ENCODE results near the gene CHD9.
"Not testable (repeated sequence)": the region's sequence is repeated elsewhere in the genome, so short reads cannot be mapped to it uniquely, and the experiment has no call there.

Gene CHD9

DNA sequence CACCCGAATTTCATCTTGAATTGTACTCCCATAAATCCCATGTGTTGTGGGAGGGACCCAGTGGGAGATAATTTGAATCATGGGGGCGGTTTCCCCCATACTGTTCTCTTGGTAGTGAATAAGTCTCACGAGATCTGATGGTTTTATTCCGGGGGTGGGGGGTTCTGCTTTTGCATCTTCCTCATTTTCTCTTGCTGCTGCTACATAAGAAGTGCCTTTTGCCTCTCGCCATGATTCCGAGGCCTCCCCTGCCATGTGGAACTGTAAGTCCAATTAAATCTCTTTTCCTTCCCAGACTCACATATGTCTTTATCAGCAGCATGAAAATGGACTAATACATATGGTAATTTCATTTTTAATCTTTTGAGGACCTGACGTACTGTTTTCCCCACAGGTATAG is 20.7 kb downstream of the CHD9 start:
- not testable (repeated sequence) for DNase-seq

DNA sequence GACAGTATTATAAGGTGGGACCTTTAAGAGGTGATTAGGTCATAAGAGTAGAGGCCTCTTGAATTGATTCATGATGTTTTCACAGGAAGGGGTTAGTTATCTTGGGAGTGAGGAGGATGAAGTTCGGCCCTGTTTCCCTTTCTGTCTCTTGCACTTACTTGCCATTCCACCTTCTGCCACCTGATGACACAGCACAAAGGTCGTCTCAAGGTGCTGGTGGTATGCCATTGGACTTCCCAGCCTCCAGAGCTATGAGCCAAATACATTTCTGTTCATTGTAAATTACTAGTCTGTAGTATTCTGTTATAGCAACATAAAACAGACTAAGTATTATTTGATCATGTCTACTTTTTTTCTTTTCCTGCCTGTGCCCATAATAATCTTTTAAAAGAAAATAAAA is 23.5 kb downstream of the CHD9 start:
- no peak for DNase-seq

- no peak for DNase-seq
These were observed 24.1 kb downstream of the CHD9 start for GRCh38 chr16:53078765-53079485.

GRCh38 chr16:53080345-53081031 is 25.7 kb downstream of the CHD9 start:
- DNase-seq = no peak

DNA sequence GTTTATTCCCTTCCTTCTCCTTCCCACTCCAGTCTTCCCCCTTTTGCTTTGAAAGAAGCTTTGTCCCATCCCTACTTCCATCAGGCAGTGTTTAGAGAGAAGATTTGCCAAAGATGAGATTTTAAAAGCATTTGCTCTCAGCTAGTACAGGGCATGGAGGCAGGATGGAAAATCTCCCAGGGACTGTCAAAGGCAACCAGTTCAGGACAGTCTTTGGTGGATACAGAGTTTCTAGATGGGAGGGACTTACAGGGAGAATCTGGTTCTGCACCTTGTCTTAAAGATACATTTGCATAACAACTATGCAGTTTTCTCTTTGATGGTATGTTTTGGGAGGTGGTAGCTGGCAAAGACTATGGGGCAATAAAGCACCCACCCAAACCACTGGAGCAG is 26.2 kb downstream of the CHD9 start:
- no peak for DNase-seq

DNA sequence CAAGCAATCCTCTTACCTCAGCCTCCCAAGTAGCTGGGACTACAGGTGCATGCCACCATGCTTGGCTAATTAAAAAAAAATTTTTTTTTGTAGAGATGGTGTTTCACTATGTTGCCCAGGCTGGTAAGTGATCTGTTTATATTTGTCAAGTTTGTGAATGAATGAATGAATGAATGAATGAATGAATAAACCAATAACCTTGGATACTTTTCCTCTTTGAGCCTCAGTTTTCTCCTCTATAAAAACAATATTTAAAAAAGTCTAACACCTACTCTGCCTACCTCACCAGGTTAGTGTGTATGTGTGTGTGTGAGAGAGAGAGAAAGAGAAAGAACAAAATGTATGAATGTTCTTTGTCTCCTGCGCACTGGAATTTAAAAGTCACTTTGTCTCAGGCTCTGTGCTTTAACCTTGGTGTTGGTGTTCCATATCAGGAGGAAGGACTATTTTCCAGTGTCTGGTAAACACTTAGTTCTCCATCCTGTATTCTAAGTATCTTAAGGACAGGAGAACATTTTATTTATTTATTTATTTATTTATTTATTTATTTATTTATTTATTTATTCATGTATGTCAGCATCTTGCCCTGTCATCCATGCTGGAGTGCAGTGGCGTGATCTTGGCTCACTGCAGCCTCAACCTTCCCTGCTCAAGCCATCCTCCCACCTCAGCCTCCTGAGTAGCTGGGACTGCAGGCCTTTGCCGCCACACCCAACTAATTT is 27.1 kb downstream of the CHD9 start:
- DNase-seq = no peak

- DNase-seq = no peak
These were observed 27.7 kb downstream of the CHD9 start for GRCh38 chr16:53082509-53082908.

GRCh38 chr16:53083119-53083518 is 28.3 kb downstream of the CHD9 start:
- DNase-seq = no peak

DNA sequence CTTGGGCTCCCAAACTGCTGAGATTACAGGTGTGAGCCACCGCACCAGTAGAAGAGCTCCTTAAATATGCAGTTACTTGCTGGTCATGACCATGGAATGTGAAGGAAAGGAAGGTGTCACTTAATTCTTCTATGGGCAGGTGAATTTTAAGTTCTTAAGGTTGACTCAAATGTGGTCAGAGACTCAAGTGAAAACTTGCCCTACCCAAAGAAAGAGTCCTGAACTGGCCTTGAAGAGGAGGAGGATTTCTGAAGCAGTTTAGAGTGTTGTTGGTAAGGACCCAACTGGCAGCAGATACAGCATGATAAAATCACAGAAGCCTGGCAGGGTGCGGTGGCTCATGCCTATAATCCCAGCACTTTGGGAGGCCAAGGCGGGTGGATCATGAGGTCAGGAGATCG is 29.4 kb downstream of the CHD9 start:
- no peak for DNase-seq

DNA sequence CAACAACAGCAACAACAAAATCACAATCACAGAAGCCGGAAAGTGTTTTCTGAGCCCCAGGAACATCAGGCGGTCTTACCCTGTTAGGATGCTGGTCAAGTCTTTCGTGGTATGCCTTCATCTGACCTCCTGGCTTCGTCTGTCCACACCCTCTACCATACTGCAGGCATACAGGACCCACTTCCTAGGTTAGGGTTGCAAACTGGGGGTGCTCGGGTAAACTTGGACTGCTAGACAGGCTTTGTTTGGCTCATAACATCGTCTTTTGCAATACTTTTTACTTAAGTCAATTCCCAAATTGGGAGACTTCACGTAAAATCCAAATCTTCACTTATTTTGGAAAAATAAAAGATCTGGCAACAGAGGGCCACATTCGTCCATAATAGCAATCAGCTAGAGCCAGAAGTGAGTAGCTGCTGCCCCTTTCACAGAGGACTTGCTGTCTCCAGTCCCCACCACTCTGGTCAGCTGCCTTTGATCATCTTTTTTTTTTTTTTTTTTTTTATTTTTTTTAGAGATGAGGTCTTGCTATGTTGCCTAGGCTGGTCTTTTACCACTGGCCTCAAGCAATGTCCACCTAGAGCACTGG is 30.0 kb downstream of the CHD9 start:
- no peak for DNase-seq

GRCh38 chr16:53085369-53085843 is 30.6 kb downstream of the CHD9 start:
- no peak for DNase-seq

- no peak for DNase-seq
These were observed 31.2 kb downstream of the CHD9 start for GRCh38 chr16:53085931-53086421.

DNA sequence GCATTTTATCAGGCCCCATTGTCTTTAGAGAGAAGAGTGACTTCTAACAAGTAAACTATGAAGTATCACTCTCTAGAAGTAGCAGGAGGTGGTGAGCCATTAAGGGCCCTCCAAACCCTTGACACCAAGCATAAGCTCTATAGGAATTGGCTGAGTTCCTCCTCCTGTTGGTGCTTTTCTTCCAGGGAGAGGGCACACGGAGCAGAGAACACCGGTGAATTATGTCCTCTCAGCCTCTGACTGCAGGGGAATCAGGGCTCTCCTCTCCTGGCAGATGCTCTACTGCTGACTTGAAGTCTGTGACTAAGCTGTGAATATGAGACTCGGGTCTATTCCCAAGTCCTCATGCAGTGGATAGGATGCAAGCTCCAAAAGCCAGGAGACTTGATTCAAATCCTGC is 32.3 kb downstream of the CHD9 start:
- no peak for DNase-seq

DNA sequence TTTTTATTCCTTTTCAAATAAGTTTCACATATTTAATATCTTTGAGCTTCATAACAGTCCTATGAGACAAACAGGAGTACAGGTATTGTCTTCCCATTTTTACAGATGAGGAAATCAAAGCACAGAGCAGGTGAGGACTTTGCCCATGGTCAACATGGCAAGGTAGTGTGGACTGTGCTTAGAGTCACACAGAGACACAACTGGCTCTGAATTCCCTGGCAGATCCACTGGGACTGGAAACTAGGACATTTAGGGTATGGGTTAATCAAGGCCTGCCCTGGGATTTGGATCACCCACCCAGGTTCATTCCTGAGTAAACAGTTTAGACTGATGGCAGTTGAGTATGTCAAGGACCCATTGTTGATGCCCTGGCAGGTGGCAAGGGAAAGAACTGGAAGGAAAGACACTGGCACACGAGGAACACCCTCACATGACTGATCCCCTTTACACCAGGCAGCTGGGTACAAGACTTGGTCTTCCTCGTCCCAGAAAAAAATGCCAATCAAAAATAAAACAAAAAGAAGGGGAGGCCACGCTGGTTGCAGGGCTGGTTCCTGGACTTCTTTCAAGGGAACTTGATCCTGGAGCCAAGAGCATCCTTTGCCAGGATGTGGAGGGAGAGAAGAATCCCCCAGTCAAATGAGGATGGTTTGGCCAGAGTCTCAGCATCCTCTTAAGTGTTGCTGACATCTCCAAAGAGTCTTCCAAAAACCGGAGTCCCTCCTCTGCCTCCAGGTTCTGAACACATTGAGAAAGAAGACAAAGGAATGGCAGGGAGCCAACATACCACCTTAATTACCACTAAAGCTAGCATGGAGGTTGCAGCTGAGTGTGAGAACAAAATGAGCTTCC is 34.9 kb downstream of the CHD9 start:
- DNase-seq = no peak

DNA sequence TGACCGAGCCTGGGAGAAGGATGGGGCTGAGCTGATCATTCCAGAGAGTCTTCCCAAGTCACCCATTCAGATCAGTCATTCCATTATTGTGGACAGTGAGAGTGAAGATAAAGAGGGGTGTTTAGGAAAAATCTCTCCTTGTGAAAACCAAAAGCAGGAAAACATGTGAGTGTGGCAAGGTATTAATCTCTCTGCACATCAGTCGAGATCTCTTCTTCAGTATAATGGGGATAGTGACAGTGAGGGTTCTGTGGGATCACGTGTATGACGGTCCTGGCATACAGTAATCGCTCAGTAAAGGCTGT is 35.4 kb downstream of the CHD9 start:
- no peak for DNase-seq

GRCh38 chr16:53090591-53091411 is 36.0 kb downstream of the CHD9 start:
- no peak for DNase-seq

DNA sequence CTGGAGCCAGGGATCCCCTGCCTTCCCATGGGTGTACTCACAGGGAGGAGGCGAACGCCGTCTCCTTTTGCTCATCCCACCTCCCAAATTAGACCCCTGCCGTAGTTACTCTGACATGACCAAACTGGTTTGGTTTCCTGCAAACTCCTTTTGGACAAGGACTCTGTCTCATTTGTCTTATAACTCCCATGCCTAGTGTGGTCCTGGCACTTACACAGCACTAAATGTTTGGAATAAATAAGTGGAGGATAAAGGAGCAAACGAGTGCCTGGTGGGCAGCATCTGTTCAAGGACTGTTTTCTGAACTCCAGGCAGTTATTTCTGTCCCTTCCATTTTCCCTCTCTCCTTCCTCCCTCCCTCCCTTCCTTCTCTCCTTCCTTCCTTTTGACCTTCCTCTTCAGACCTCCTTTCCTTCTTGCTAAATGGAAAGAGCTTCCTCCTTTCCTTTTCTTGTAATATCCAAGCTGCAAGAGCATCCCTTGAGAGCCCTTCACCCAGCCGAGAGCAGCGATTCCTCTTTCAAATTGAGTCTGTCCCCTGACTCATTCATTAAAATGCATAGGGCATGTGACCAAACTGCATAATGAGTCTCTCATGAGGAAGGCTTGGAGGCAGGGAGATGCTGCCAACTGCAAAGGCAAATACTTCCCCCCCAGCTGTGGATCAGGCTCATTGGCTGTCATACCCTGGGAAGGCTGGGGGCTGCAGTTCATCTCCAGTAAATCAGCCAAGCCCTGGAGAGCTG is 36.8 kb downstream of the CHD9 start:
- no peak for DNase-seq

GRCh38 chr16:53092284-53092683 is 37.5 kb downstream of the CHD9 start:
- no peak for DNase-seq

DNA sequence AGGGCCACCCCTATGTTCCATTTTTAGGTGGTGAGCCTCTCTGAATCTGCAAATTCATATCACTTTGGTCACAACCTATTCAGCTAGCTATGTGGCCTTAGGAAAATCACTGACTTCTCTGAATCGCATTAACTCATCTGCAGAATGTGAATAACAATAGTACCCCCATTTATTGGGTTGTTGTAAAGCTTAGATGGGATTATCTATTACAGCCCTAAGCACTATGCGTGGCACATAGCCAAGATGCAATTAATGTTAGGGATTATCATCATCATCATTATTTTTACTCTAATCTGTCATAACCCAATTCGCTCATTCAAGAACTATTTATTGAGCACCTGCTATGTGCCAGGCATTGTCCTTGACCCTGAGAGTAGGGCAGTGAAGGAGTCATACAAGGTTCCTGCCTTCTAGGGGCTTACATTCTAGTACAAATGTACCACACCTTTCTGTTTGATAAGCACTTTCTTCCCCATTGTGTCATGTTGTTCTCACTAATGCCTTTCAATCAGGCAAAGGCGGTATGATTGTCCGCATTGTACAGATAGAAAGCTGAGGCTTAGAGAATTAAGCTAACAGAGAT is 38.5 kb downstream of the CHD9 start:
- no peak for DNase-seq

DNA sequence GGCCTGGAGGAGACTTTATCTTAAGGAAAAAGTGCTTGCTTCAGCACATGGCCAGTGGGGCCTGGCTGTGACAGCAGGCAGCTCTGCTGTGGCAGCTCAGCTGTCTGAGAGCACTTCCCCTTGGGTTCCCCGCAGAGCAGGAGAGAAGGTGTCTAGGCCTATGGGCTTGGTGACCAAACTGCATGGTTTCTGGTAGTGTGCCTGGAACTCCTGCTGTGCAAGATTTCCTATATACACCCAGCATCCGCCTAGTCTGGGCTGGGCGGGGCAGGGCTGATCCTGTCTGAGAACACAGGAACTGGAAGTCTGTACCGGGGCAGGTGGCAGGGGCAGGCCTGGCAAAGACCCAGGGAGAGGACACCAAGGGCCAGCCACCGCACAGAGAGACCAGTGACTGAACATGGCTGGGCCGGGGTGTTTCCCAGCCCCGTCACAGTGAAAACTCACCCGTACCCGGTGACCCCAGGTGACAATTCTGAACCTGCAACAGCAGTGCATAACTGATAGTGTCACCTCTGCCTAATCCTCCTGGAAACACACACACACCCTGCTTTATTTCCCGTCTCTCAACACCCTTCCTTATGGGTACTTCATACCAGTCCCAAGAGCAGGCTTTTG is 39.3 kb downstream of the CHD9 start:
- no peak for DNase-seq

All from stimulated activated CD4-positive, alpha-beta T cell treated with anti-CD3 and anti-CD28 coated beads, Interleukin-4, amount 100 ng/mL, for 24 hours (primary cell).